Left lung (tissue), 10 donors: ENCODE data around the gene HTR3B. TPM values are rescaled to one million over a fixed set of nuclear protein-coding genes. Genes with fewer than 3 reads are reported as not detected.

Source experiments
- ATAC-seq: fragments of 200-7000 bp; cut with Tn5 transposase; one replicate; pipeline ENCODE4 v1.9.1; 2020; ENCODE audit warnings: moderate library complexity
- DNase-seq, 4 donors: peaks; one replicate each; pipeline ENCODE4 v3.0.0-alpha.2; 2013 to 2020
- H3K27ac ChIP-seq, 2 donors: fragments of 200-600 bp; sonication (generic) in 1 of 2; one replicate each; pipeline versions ENCODE4 v1.5.0 to v1.8.0; 2020 to 2021
- H3K27me3 ChIP-seq, 2 donors: fragments of 200-600 bp; sonication (generic) in 1 of 2; one replicate each; pipeline versions ENCODE4 v1.5.0 to v1.8.0; 2020 to 2021
- H3K36me3 ChIP-seq, 2 donors: fragments of 200-600 bp; sonication (generic) in 1 of 2; one replicate each; pipeline versions ENCODE4 v1.5.0 to v1.8.0; 2020 to 2021
- H3K4me1 ChIP-seq, 2 donors: fragments of 200-600 bp; one replicate each; pipeline ENCODE4 v1.8.0; 2021
- H3K4me3 ChIP-seq, 2 donors: fragments of 200-600 bp; sonication (generic) in 1 of 2; one replicate each; pipeline versions ENCODE4 v1.5.0 to v1.8.0; 2020 to 2021; ENCODE audit warnings: mild to moderate bottlenecking in 1 of 2
- H3K9me3 ChIP-seq, 2 donors: fragments of 200-600 bp; sonication (generic) in 1 of 2; one replicate each; pipeline versions ENCODE4 v1.5.0 to v1.8.0; 2020 to 2021
- CTCF ChIP-seq, 2 donors: fragments of 200-600 bp; sonication (generic) in 1 of 2; IDR thresholded peaks; one replicate each; pipeline versions ENCODE4 v1.5.0 to v1.8.0; 2021; ENCODE audit warnings: antibody characterized with exemption in 2 of 2
- intact Hi-C, 2 donors: fragments of 100-400 bp; cut with DNase I; formaldehyde crosslinking; loops; one replicate each; pipeline versions ENCODE4 v1.11.2 to v1.14.2; 2022
- polyA plus RNA-seq, 6 donors: library from polyadenylated mRNA; unstranded; fragments of 120-200 nt; gene quantifications; one replicate each; pipeline ENCODE4 v1.2.1, GENCODE V29; 2013; ENCODE audit not compliant: insufficient read length in 6 of 6
- total RNA-seq, 2 donors: library from RNA; stranded (reverse); fragmentation: NEBNext Ultra II Directional; extraction: Animal tissue kit (Norgen Biotek cat#: 25700); gene quantifications; one replicate each; pipeline ENCODE4 v1.2.1, GENCODE V29; 2021
- donor health status: DM: no; HTN: yes; CAD: no.
- donor health status: DM: no; HTN: no; CAD: no.

HTR3B gene
- total and polyA plus RNA-seq, 8 donors: 0.10 to 0.21 (median 0.15) TPM; not detected in 2

- no peak for TF ChIP-seq CTCF (IDR thresholded peaks at IDR 0.05)
- intact Hi-C loops: no loop called here
- Histone ChIP-seq H3K4me3 (no peak overlapping the region), H3K36me3 (no peaks in the 10 kb centered on the region), H3K27me3 (no peaks in the 10 kb centered on the region), H3K4me1 (no peaks in the 10 kb centered on the region), H3K27ac (no peak overlapping the region), H3K9me3 (no peaks in the 10 kb centered on the region)
- ATAC-seq: no peak
- no peak for DNase-seq
These were observed 40.2 kb upstream of the HTR3B start for GRCh38 chr11:113864410-113864809.

- H3K36me3 ChIP-seq: no peaks in the 10 kb centered on the region
- DNase-seq: no peak
- H3K9me3 ChIP-seq: no peaks in the 10 kb centered on the region
- no peaks in the 10 kb centered on the region for H3K4me1 ChIP-seq
- no peak for TF ChIP-seq CTCF (IDR thresholded peaks at IDR 0.05)
- H3K4me3 ChIP-seq: no peak overlapping the region
- intact Hi-C loops: no loop called here
- ATAC-seq: no peak
- no peak overlapping the region for H3K27ac ChIP-seq
- no peaks in the 10 kb centered on the region for H3K27me3 ChIP-seq
These were observed 38.7 kb upstream of the HTR3B start for GRCh38 chr11:113865873-113866272.

DNA sequence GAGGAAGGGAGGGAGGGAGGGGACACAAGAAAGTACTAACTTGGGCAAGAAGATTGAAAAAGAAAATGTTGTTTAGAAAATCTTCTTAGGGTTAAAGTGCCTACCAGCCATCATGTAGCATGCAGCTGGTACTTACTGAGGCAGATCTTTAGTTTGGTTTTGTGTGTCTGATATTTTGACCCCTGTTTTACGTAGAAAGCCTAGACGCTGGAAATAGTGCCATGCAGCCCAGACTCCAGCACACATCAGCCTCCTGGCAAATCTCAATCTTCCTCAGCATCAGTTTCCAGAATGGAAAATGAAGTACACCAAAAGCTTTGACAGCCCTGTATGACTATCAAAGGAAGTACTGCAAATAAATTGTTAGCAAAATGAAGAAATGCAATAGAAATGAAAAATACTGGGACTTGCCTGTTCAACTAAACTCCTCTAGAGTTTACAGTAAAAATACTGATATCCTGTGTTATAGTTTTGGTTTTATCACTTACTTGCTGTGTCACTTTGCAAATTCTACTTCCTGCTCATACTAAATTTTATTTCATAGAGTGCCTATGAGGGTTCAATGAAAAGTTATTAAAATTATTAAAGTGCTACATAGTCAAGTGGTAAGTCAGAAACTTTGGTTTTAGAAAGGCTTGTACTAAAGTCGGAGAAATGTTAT lies 36.6 kb upstream of the HTR3B start:
- DNase-seq (no peak), ATAC-seq (no peak)
- no peak overlapping the region for H3K27ac ChIP-seq
- no peaks in the 10 kb centered on the region for H3K27me3 ChIP-seq
- no peaks in the 10 kb centered on the region for H3K9me3 ChIP-seq
- H3K4me3 ChIP-seq: no peak overlapping the region
- H3K36me3 ChIP-seq: no peaks in the 10 kb centered on the region
- intact Hi-C loops: no loop called here
- H3K4me1 ChIP-seq: peaks cover 3 to 4% of the 10 kb centered on the region in 2 donors
- no peak for TF ChIP-seq CTCF (IDR thresholded peaks at IDR 0.05)

DNA sequence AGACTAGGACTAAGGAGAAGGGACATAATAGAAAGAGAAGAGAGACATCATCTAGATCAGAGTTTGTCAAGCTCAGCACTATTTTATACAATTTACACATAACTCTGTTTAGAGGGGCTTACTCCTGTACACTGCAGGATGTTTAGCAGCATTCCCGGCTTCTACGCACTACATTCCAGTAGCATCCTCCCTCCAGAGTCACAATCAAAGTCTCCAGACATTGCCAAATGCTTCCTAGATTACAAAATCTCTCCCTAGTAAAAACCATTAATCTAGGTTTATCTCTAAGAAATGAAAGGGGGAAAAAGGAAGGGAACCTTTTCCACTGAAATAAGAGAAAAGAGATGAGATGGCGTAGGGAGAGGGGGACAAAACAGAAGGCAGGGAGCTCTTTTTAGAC lies 33.3 kb upstream of the HTR3B start:
- no peaks in the 10 kb centered on the region for H3K36me3 ChIP-seq

GRCh38 chr11:113873236-113873626 lies 31.4 kb upstream of the HTR3B start:
- Histone ChIP-seq H3K4me3 (no peak overlapping the region), H3K27ac (no peak overlapping the region), H3K4me1 (peaks cover 11 to 26% of the 10 kb centered on the region in 2 donors), H3K27me3 (no peaks in the 10 kb centered on the region), H3K36me3 (no peaks in the 10 kb centered on the region), H3K9me3 (no peaks in the 10 kb centered on the region)
- ATAC-seq: no peak
- TF ChIP-seq CTCF (IDR thresholded peaks at IDR 0.05): no peak
- intact Hi-C loops: no loop called here
- no peak for DNase-seq

More for the DNA sequence above, 33.3 kb upstream of the HTR3B start:
- no peak for TF ChIP-seq CTCF (IDR thresholded peaks at IDR 0.05)
- H3K27ac ChIP-seq: no peak overlapping the region
- intact Hi-C loops: no loop called here
- ATAC-seq (no peak), DNase-seq (no peak)
- H3K4me3 ChIP-seq: no peak overlapping the region
- no peaks in the 10 kb centered on the region for H3K9me3 ChIP-seq
- H3K4me1 ChIP-seq: peaks cover 11 to 21% of the 10 kb centered on the region in 2 donors
- H3K27me3 ChIP-seq: no peaks in the 10 kb centered on the region
